ENCODE measurements around the gene SPP2. TPM values are rescaled to one million over a fixed set of nuclear protein-coding genes. Genes with fewer than 3 reads are reported as not detected.

Gene SPP2, protein sequence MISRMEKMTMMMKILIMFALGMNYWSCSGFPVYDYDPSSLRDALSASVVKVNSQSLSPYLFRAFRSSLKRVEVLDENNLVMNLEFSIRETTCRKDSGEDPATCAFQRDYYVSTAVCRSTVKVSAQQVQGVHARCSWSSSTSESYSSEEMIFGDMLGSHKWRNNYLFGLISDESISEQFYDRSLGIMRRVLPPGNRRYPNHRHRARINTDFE
- total RNA-seq: not detected

DNA sequence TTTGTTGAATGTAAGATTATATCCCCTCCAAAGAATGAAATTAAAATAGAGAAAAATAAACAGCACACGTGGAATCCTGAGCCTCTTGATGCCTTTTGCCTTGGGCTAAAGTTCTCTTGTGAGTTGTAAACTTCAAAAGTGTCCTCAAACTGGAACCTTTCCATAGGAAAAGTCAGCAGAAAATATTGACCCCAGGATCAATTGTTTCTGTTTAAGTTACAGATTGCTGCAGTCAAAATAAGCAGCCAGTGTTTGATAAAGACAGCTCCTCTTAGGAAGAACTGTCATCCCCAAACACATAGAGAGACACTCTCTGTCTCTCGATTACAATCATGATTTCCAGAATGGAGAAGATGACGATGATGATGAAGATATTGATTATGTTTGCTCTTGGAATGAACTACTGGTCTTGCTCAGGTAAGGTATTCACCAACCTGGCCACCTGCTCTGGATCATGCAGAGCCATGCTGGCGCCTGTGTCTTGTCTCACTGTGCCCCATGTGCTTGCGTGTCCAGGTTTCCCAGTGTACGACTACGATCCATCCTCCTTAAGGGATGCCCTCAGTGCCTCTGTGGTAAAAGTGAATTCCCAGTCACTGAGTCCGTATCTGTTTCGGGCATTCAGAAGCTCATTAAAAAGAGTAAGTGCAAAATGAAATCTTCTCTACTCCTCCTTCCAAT is at the start of gene SPP2:
SPP2 (plus strand) TSS at position 248 of the 681 bp plus-strand sequence; CDS start at position 333, 85 bp downstream.
- H3K27ac ChIP-seq: no peak within 1 kb of the TSS
- H3K4me3 ChIP-seq: no peak within 1 kb of the TSS
- no peak for DNase-seq
- WGBS, 2 donors (ENCODE audit: low coverage in 1 of 2): 84 to 89% methylated on average over 9 of the region's 9 CpGs
- TF ChIP-seq, protein P1, sequence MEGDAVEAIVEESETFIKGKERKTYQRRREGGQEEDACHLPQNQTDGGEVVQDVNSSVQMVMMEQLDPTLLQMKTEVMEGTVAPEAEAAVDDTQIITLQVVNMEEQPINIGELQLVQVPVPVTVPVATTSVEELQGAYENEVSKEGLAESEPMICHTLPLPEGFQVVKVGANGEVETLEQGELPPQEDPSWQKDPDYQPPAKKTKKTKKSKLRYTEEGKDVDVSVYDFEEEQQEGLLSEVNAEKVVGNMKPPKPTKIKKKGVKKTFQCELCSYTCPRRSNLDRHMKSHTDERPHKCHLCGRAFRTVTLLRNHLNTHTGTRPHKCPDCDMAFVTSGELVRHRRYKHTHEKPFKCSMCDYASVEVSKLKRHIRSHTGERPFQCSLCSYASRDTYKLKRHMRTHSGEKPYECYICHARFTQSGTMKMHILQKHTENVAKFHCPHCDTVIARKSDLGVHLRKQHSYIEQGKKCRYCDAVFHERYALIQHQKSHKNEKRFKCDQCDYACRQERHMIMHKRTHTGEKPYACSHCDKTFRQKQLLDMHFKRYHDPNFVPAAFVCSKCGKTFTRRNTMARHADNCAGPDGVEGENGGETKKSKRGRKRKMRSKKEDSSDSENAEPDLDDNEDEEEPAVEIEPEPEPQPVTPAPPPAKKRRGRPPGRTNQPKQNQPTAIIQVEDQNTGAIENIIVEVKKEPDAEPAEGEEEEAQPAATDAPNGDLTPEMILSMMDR (IDR thresholded peaks at IDR 0.05): no peak
- TF ChIP-seq EP300 (IDR thresholded peaks at IDR 0.05; ENCODE audit: low read depth) (no peak), POLR2A (IDR thresholded peaks at IDR 0.05) (no peak), POLR2AphosphoS5 (IDR thresholded peaks at IDR 0.05) (no peak)
- no peaks in the 10 kb centered on the region for H3K27me3 ChIP-seq
- in situ Hi-C loops (cut with MboI; ENCODE audit: low pct_ligation_motif_present in 1 of 4, low pct_unique_long_range_greater_than_20kb in 1 of 4, low sequenced_read_pairs in 3 of 4): no loop called here
- H3K4me1 ChIP-seq: no peaks in the 10 kb centered on the region
- H3K36me3 ChIP-seq: no peaks in the 10 kb centered on the region
- intact Hi-C loops (cut with DNase I; ENCODE audit: low total_unique reads): no loop called here
- no peaks in the 10 kb centered on the region for H3K9me3 ChIP-seq

DNA sequence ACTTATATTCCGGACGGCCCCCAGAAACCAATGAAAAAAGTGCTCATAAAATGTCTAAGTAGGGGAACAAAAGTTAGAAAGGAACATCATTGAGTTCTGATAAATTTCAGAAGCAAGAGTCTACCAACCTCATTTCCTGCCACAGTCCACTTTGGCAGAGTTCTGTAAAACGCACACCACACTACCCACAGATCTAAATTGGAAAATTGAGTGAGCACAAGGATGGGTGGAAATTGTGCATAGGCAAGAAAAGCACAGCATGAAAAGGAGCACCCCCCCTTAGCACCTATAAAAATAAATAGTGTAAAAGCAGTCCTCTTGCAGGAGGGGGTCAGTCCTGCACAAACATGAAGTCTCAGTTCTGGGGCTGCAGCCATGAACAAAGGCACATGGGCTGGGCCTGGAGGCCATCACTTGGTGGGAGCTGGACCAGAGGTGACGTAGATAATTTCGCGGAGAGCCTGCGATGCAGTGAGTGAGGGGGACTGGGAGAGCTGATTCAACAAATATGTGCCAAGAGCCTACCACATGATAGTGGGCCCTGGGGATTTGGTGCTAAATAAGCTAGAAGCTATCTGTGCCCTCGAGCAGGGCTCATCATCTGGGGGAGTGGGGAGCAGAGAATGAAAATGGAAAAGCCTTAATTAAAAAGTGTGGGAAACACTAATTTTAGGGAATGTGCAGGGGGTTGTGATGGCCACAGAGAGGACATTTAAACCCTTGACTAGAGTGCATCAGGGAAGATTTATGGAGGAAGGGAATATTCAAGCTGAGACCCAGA is 48.9 kb upstream of the SPP2 start:
- Histone ChIP-seq H3K4me3 (no peak overlapping the region), H3K27ac (no peak overlapping the region), H3K36me3 (no peaks in the 10 kb centered on the region), H3K27me3 (peaks cover 3% of the 10 kb centered on the region), H3K4me1 (no peaks in the 10 kb centered on the region), H3K9me3 (no peaks in the 10 kb centered on the region)
- in situ Hi-C loops (cut with MboI; ENCODE audit: low pct_ligation_motif_present in 1 of 4, low pct_unique_long_range_greater_than_20kb in 1 of 4, low sequenced_read_pairs in 3 of 4): no loop called here
- intact Hi-C loops (cut with DNase I; ENCODE audit: low total_unique reads): no loop called here
- no peak for TF ChIP-seq EP300 (IDR thresholded peaks at IDR 0.05; ENCODE audit: low read depth)
- TF ChIP-seq POLR2A (IDR thresholded peaks at IDR 0.05): no peak
- TF ChIP-seq POLR2AphosphoS5 (IDR thresholded peaks at IDR 0.05): no peak
- TF ChIP-seq, protein P1 (IDR thresholded peaks at IDR 0.05): no peak
- 83% methylated on average over 6 to 8 of the region's 8 CpGs for WGBS, 2 donors (ENCODE audit: low coverage in 1 of 2)
- no peak for DNase-seq

DNA sequence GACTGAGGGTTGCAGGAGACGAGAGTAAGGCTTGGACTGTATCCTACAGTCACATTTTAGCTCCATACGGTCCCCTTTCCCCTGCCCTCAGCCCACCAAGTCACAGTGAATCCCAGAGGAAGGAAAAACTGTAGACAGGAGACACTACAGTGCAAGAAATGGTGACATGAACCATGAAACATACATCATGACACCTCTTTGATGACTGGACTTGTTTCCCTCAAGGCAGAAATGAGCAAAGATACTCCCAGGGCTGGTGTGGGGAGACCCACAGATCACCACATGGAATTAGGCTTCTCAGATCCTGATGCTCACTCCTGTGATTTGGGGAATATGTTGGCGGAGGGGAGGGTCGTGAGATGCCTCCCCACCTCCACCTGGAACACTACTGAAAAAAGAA is 48.2 kb upstream of the SPP2 start:
- Histone ChIP-seq H3K4me3 (no peak overlapping the region), H3K36me3 (no peaks in the 10 kb centered on the region), H3K27ac (no peak overlapping the region), H3K9me3 (no peaks in the 10 kb centered on the region), H3K4me1 (no peaks in the 10 kb centered on the region), H3K27me3 (peaks cover 3% of the 10 kb centered on the region)
- DNase-seq: no peak
- whole genome bisulfite sequencing, 2 donors (ENCODE audit: low coverage in 1 of 2): 69 to 82% methylated on average over 3 to 4 of the region's 4 CpGs
- intact Hi-C loops (cut with DNase I; ENCODE audit: low total_unique reads) (no loop called here), in situ Hi-C loops (cut with MboI; ENCODE audit: low pct_ligation_motif_present in 1 of 4, low pct_unique_long_range_greater_than_20kb in 1 of 4, low sequenced_read_pairs in 3 of 4) (no loop called here)
- no peak for TF ChIP-seq POLR2AphosphoS5 (IDR thresholded peaks at IDR 0.05)

DNA sequence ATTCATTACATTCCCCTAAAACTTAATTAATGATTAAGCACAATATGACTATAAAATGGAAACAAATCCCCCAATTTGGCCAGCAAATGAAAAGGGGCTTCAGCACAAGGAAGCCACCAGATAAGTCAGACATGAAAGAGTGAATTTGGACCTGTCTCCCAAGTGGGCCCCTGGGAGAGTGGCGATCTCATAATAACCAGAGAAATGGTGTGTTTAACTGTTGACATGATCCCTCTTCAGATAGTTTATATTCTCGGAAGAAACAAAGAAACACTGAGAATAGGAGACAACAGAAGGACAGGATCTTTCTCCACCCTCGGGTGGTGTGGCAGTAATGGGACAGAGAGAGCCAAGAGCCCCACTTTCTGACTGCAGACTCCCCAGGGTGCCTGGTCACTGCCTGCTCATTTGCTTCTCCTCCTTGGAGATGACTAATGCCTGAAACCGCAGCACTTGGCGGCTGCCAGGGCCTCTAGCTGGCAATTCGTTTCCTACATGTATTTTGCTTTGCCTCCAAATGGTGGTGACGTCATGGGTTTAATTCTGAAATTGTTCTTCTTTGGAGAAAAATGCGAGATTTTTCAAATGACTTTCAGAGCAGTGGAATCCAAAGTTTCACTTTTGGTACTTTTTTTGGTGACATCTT is 46.4 kb upstream of the SPP2 start:
- DNase-seq: no peak
- no peak for TF ChIP-seq POLR2AphosphoS5 (IDR thresholded peaks at IDR 0.05)
- TF ChIP-seq POLR2A (IDR thresholded peaks at IDR 0.05): no peak
- no peak for TF ChIP-seq EP300 (IDR thresholded peaks at IDR 0.05; ENCODE audit: low read depth)
- TF ChIP-seq, protein P1 (IDR thresholded peaks at IDR 0.05): no peak
- in situ Hi-C loops (cut with MboI; ENCODE audit: low pct_ligation_motif_present in 1 of 4, low pct_unique_long_range_greater_than_20kb in 1 of 4, low sequenced_read_pairs in 3 of 4): no loop called here

More for the DNA sequence above, 46.4 kb upstream of the SPP2 start:
- Histone ChIP-seq H3K27me3 (peaks cover 3% of the 10 kb centered on the region), H3K4me1 (no peaks in the 10 kb centered on the region), H3K9me3 (no peaks in the 10 kb centered on the region), H3K36me3 (no peaks in the 10 kb centered on the region), H3K4me3 (no peak overlapping the region), H3K27ac (no peak overlapping the region)
- intact Hi-C loops (cut with DNase I; ENCODE audit: low total_unique reads): no loop called here
- 59 to 67% methylated on average over 8 of the region's 8 CpGs for WGBS, 2 donors (ENCODE audit: low coverage in 1 of 2)
